Adrenal gland (tissue), 5 donors: ENCODE results near the gene SMPD1.

Experiments used
- CTCF ChIP-seq, 6 experiments: fragments of 450-650 bp in 4 of 6; fragments of 200-600 bp in 2 of 6; sonication (generic) in 1 of 6; IDR thresholded peaks; 1 replicate in 5 of 6; 2 replicates in 1 of 6; pipeline versions ENCODE4 v1.5.1 to v1.8.0; 2016 to 2021; ENCODE audit warnings: antibody characterized with exemption in 6 of 6, mild to moderate bottlenecking in 2 of 6, moderate library complexity in 1 of 6
- POLR2A ChIP-seq, 2 donors: fragments of 450-650 bp; IDR thresholded peaks; one replicate each; pipeline ENCODE4 v1.6.1; 2017; ENCODE audit warnings: antibody characterized with exemption in 2 of 2, mild to moderate bottlenecking in 2 of 2, moderate library complexity in 1 of 2
- donor health status: DM: no; HTN: no; CAD: no.

- TF ChIP-seq POLR2A (IDR thresholded peaks at IDR 0.05), result no peak
- TF ChIP-seq CTCF (IDR thresholded peaks at IDR 0.05), result no peak
Measured at GRCh38 chr11:6405052-6405667, 14.9 kb downstream of the SMPD1 start.
